Measurements from ENCODE around the gene GUCA1A.

- TF ChIP-seq SIN3A (IDR thresholded peaks at IDR 0.05; ENCODE audit: borderline replicate concordance, insufficient read depth, low read length) (no peak), POLR2AphosphoS5 (IDR thresholded peaks at IDR 0.05; ENCODE audit: low read depth, low read length) (no peak), TAF1 (IDR thresholded peaks at IDR 0.05; ENCODE audit: borderline replicate concordance, insufficient read depth, low read length) (no peak)
Measured at GRCh38 chr6:42135722-42136121, 37.4 kb upstream of the GUCA1A start.

Data from PFSK-1 (cell line).